Erythroblast (primary cell): ENCODE data around the gene CMIP.

Experiments used
- GATA1 ChIP-seq: IDR thresholded peaks from 2 replicates; pipeline ENCODE4 v1.6.1; 2011; ENCODE audit warnings: low read depth, mild to moderate bottlenecking, control low read depth, low read length, moderate library complexity
- POLR2A ChIP-seq: IDR thresholded peaks from 2 replicates; pipeline ENCODE4 v1.6.1; 2011; ENCODE audit warnings: mild to moderate bottlenecking, low read length

DNA sequence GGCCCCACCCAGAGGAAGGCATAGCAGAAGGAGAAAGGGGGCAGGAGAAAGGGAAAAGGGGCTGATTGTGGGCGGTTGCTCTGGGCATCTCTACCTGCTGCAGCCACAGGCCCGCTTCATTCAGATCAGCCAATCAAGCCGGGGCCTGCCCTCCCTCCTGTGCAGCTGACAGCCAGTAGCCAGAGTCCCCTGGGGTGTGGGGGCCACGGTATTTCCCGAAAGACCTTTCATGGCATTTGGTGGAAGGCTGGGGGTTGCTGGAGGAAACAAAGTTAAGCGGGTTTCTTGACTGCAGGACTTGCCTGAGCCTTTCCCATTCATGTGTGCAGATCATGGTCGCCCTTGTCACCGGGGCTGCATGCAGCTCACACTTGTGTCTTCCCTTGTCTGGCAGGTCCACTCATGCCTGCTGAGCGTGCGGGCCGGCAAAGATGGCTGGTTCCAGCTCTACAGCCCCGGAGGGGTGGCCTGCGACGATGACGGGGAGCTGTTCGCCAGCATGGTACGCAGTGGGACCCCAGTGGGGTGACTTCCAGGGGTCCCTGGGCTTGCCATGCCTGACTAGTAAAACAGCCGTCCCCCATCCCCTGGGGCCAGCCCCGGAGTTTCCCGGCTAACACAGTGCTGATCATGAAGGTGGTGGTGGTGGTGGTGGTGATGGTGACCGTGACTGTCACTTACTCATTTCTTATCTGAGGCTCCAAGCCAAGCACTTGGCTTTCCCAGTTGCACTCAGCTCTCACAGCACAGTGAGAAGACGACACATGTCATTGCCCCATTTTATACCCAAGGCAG is 251.8 kb downstream of the CMIP start:
- TF ChIP-seq POLR2A (peak; percentile 23), GATA1 (no peak)
